Thoracic aorta (tissue), 2 donors: ENCODE results near the gene CAB39L. TPM values are rescaled to one million over a fixed set of nuclear protein-coding genes. Genes with fewer than 3 reads are reported as not detected.

ENCODE experiments used
- ATAC-seq: fragments of 150-250 bp; one replicate; pipeline ENCODE4 v1.8.0; 2017; ENCODE audit warnings: low read depth; ENCODE audit not compliant: insufficient number of reproducible peaks, low FRiP score
- DNase-seq: peaks from one replicate; pipeline ENCODE4 v3.0.0-alpha.2; 2020; ENCODE audit warnings: low spot score
- H3K27ac ChIP-seq, 2 donors: fragments of 200-600 bp; sonication (generic); 1 replicate in 1 of 2; 2 replicates in 1 of 2; pipeline ENCODE4 v1.5.1; 2016; ENCODE audit warnings: mild to moderate bottlenecking in 2 of 2, moderate library complexity in 2 of 2
- H3K27me3 ChIP-seq: fragments of 200-600 bp; sonication (generic); replicated peaks from 2 replicates; pipeline ENCODE4 v1.6.0; 2016; ENCODE audit warnings: mild to moderate bottlenecking; ENCODE audit not compliant: insufficient read depth
- H3K36me3 ChIP-seq: fragments of 200-600 bp; sonication (generic); one replicate; pipeline ENCODE4 v1.5.1; 2016
- H3K4me1 ChIP-seq, 2 donors: fragments of 200-600 bp; sonication (generic); 1 replicate in 1 of 2; 2 replicates in 1 of 2; pipeline versions ENCODE4 v1.5.1 to v1.6.0; 2016; ENCODE audit warnings: low read depth in 2 of 2, mild to moderate bottlenecking in 1 of 2; ENCODE audit not compliant: control insufficient read depth in 1 of 2
- H3K4me3 ChIP-seq: fragments of 200-600 bp; sonication (generic); 2 replicates; pipeline ENCODE4 v1.5.1; 2016; ENCODE audit warnings: mild to moderate bottlenecking
- H3K9me3 ChIP-seq: fragments of 200-600 bp; sonication (generic); 2 replicates; pipeline ENCODE4 v1.5.1; 2016
- CTCF ChIP-seq: fragments of 200-600 bp; sonication (generic); IDR thresholded peaks from one replicate; pipeline ENCODE4 v1.5.1; 2019; ENCODE audit warnings: antibody characterized with exemption
- total RNA-seq, 2 donors: library from RNA; depleted of rRNA; stranded (reverse); fragments of >200 nt; gene quantifications; one replicate each; pipeline versions ENCODE4 v1.1.0 to v1.2.3, GENCODE V29; 2016

The CAB39L gene
- total RNA-seq, 2 donors from 2014 or later: 38.7 to 46.7 TPM

DNA sequence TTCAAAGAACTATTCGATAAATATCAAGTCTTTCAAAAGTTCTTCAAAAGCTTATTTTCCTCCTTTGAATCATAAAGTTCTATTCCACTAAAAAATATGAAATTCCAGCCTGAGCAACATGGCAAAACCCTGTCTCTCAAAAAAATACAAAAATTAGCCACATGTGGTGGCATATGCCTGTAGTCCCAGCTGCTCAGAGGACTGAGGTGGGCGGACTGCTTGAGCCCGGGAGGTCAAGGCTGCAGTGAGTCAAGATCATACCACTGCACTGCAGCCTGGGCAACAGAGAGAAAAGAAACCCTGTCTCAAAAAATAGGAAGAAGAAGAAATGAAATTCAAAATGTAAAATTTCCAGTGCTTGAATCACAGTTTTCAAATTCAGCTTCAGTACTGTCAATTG lies 24.6 kb downstream of the CAB39L start:
- Histone ChIP-seq H3K9me3 (no peaks in the 10 kb centered on the region), H3K4me1 (no peaks in the 10 kb centered on the region), H3K36me3 (no peaks in the 10 kb centered on the region), H3K27me3 (no peaks in the 10 kb centered on the region), H3K27ac (no peak overlapping the region), H3K4me3 (no peak overlapping the region)
- ATAC-seq (no peak), DNase-seq (no peak)
- no peak for TF ChIP-seq CTCF

DNA sequence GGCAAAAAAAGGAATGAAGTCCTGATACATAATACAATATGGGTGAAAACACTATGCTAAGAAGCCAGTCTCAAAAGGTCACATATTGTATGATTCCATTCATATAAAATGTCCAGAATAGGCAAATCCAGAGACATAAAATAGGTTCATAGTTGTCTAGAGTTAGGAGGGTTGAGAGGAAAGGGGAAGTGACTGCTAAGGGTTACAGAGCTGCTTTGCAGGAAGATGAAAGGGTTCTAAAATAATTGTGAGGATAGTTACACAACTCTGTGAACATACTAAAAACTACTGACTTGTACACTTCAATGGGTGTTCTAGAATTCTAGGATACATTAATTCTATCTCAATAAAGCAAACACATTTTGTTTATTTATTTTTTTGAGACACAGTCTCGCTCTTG lies 25.7 kb downstream of the CAB39L start:
- Histone ChIP-seq H3K4me1 (no peaks in the 10 kb centered on the region), H3K4me3 (no peak overlapping the region), H3K27ac (no peak overlapping the region), H3K36me3 (no peaks in the 10 kb centered on the region), H3K9me3 (no peaks in the 10 kb centered on the region), H3K27me3 (no peaks in the 10 kb centered on the region)
- no peak for ATAC-seq
- DNase-seq: no peak
- TF ChIP-seq CTCF: no peak

DNA sequence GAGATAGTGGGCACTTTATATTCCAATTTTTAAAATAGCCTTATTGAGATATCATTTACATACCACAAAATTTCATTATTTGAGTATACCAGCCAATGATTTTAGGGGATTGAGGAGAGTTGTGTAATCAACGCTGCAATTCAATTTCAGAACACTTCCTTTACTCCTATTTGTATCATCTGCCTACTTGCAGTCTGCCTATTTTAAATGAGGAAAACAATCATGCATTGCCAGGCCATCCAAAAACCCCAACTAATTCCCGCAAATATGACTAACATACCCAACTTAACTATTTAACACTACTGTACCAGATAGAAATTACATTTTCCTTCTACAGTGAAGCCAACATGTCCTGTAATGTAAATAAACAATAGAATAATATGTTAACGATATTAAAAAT lies 26.7 kb downstream of the CAB39L start:
- Histone ChIP-seq H3K9me3 (no peaks in the 10 kb centered on the region), H3K27ac (no peak overlapping the region), H3K27me3 (no peaks in the 10 kb centered on the region), H3K4me3 (no peak overlapping the region), H3K4me1 (no peaks in the 10 kb centered on the region), H3K36me3 (no peaks in the 10 kb centered on the region)
- no peak for ATAC-seq
- DNase-seq: no peak
- no peak for TF ChIP-seq CTCF

- no peak overlapping the region for H3K4me3 ChIP-seq
- no peak for TF ChIP-seq CTCF
- no peaks in the 10 kb centered on the region for H3K27me3 ChIP-seq
- H3K27ac ChIP-seq: no peak overlapping the region
- H3K9me3 ChIP-seq: no peaks in the 10 kb centered on the region
- peaks cover 0 to 8% of the 10 kb centered on the region in 2 donors for H3K4me1 ChIP-seq
- no peaks in the 10 kb centered on the region for H3K36me3 ChIP-seq
- DNase-seq: no peak
- no peak for ATAC-seq
Measured at GRCh38 chr13:49412749-49413148, 31.1 kb downstream of the CAB39L start.

GRCh38 chr13:49411353-49411752 lies 32.5 kb downstream of the CAB39L start:
- no peak for TF ChIP-seq CTCF
- ATAC-seq (no peak), DNase-seq (no peak)
- Histone ChIP-seq H3K36me3 (no peaks in the 10 kb centered on the region), H3K27me3 (no peaks in the 10 kb centered on the region), H3K4me3 (no peak overlapping the region), H3K4me1 (peaks cover 0 to 8% of the 10 kb centered on the region in 2 donors), H3K27ac (no peak overlapping the region), H3K9me3 (no peaks in the 10 kb centered on the region)
